Esophagus squamous epithelium (tissue), 5 donors: ENCODE measurements around the gene LRRC63. TPM values are rescaled to one million over a fixed set of nuclear protein-coding genes. Genes with fewer than 3 reads are reported as not detected.

ENCODE experiments used
- DNase-seq: peaks from one replicate; lab custom pipeline; 2025; lab: John Stamatoyannopoulos, UW
- H3K27ac ChIP-seq, 4 donors: fragments of 200-600 bp; sonication (generic); one replicate each; pipeline ENCODE4 v1.5.1; 2016 to 2019; ENCODE audit warnings: mild to moderate bottlenecking in 1 of 4
- H3K27me3 ChIP-seq, 4 donors: fragments of 200-600 bp; sonication (generic); 1 replicate in 3 of 4; 2 replicates in 1 of 4; pipeline versions ENCODE4 v1.5.1 to v1.6.0; 2017 to 2021; ENCODE audit warnings: antibody characterized with exemption in 1 of 4
- H3K36me3 ChIP-seq, 3 donors: fragments of 200-600 bp; sonication (generic); one replicate each; pipeline ENCODE4 v1.5.1; 2016 to 2019
- H3K4me1 ChIP-seq, 3 donors: fragments of 200-600 bp; sonication (generic); one replicate each; pipeline ENCODE4 v1.5.1; 2017 to 2019
- H3K4me3 ChIP-seq, 4 donors: fragments of 200-600 bp; sonication (generic); 1 replicate in 3 of 4; 2 replicates in 1 of 4; pipeline ENCODE4 v1.5.1; 2016 to 2019; ENCODE audit warnings: mild to moderate bottlenecking in 2 of 4, moderate library complexity in 1 of 4
- H3K9me3 ChIP-seq, 3 donors: fragments of 200-600 bp; sonication (generic); one replicate each; pipeline ENCODE4 v1.5.1; 2016 to 2019
- CTCF ChIP-seq, 6 experiments: fragments of 450-650 bp in 4 of 6; fragments of 200-600 bp in 2 of 6; sonication (generic) in 2 of 6; IDR thresholded peaks; one replicate each; pipeline ENCODE4 v1.5.1; 2016 to 2019; ENCODE audit warnings: antibody characterized with exemption in 6 of 6, mild to moderate bottlenecking in 4 of 6, moderate library complexity in 4 of 6
- POLR2A ChIP-seq, 4 donors: fragments of 450-650 bp; IDR thresholded peaks; one replicate each; pipeline ENCODE4 v1.6.1; 2017; ENCODE audit warnings: antibody characterized with exemption in 4 of 4, mild to moderate bottlenecking in 4 of 4, moderate library complexity in 3 of 4
- WGBS, 2 donors: methylation state at CpG; one replicate each; pipeline ENCODE4 v1.1.5; 2018; 5-methylcytosine and 5-hydroxymethylcytosine counted together
- intact Hi-C: fragments of 100-400 bp; cut with DNase I; formaldehyde crosslinking; loops from one replicate; pipeline ENCODE4 v1.15.0; 2022
- total RNA-seq, 4 donors: library from RNA; depleted of rRNA; stranded (reverse); fragments of >200 nt; gene quantifications; one replicate each; pipeline ENCODE4 v1.1.0, GENCODE V29; 2016
- donor health status: DM: yes; HTN: yes; CAD: no.

Gene LRRC63
- total RNA-seq, 4 donors from 2014 or later: not detected

- H3K4me1 ChIP-seq: peaks cover 0 to 6% (median 0%) of the 10 kb centered on the region in 3 donors
- H3K27ac ChIP-seq: peak overlapping the region in 3 of 4 donors; percentile 40 to 66 (median 58)
- intact Hi-C loops: no loop called here
- no peak for DNase-seq
- H3K36me3 ChIP-seq: no peaks in the 10 kb centered on the region
- no peak for TF ChIP-seq CTCF (IDR thresholded peaks at IDR 0.05)
- no peak for TF ChIP-seq POLR2A (IDR thresholded peaks at IDR 0.05)
- H3K9me3 ChIP-seq: no peaks in the 10 kb centered on the region
- H3K27me3 ChIP-seq: peaks cover 0 to 7% (median 0%) of the 10 kb centered on the region in 4 donors
- H3K4me3 ChIP-seq: peak overlapping the region in 2 of 4 donors; percentile 7 to 23
- 45 to 55% methylated on average over 3 of the region's 3 CpGs for WGBS, 2 donors
These were observed 35.0 kb upstream of the LRRC63 start for GRCh38 chr13:46176756-46177155.

- Histone ChIP-seq H3K27ac (peak overlapping the region in 3 of 4 donors; percentile 40 to 66 (median 58)), H3K27me3 (no peaks in the 10 kb centered on the region), H3K4me1 (no peaks in the 10 kb centered on the region), H3K4me3 (peak overlapping the region in 1 of 4 donors; percentile 23), H3K9me3 (no peaks in the 10 kb centered on the region), H3K36me3 (no peaks in the 10 kb centered on the region)
- WGBS, 2 donors: 57 to 68% methylated on average over 5 of the region's 5 CpGs
- intact Hi-C loops: no loop called here
- TF ChIP-seq POLR2A (IDR thresholded peaks at IDR 0.05) (peak in 1 of 4 donors; percentile 29), CTCF (IDR thresholded peaks at IDR 0.05) (no peak)
- DNase-seq: no peak
These were observed 33.6 kb upstream of the LRRC63 start for GRCh38 chr13:46178143-46178542.

DNA sequence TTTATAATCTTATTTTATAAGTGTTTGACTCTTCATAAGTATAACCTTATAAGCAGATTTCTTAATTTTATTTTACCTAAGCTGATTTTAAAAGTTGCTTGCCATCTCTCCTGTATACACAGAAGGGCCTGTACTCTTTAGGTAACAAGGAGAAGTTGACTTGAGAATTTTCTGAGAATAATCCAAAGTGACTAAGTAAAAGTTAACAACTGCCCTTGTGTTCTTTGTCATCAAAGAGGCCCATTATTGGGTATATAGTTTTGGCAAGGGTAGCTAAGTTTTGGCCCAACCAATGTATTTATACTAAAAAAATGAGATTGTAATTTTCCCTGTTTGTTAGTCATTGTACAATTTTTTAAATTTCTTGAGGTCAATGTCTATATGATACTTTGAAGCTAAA lies 32.9 kb upstream of the LRRC63 start:
- no peaks in the 10 kb centered on the region for H3K4me1 ChIP-seq
- TF ChIP-seq CTCF (IDR thresholded peaks at IDR 0.05): no peak
- TF ChIP-seq POLR2A (IDR thresholded peaks at IDR 0.05): no peak
- DNase-seq: no peak
- H3K9me3 ChIP-seq: no peaks in the 10 kb centered on the region
- peak overlapping the region in 2 of 4 donors; percentile 37 to 56 for H3K27ac ChIP-seq
- peak overlapping the region in 2 of 4 donors; percentile 32 to 39 for H3K4me3 ChIP-seq
- no peaks in the 10 kb centered on the region for H3K27me3 ChIP-seq
- H3K36me3 ChIP-seq: no peaks in the 10 kb centered on the region
- intact Hi-C loops: no loop called here

DNA sequence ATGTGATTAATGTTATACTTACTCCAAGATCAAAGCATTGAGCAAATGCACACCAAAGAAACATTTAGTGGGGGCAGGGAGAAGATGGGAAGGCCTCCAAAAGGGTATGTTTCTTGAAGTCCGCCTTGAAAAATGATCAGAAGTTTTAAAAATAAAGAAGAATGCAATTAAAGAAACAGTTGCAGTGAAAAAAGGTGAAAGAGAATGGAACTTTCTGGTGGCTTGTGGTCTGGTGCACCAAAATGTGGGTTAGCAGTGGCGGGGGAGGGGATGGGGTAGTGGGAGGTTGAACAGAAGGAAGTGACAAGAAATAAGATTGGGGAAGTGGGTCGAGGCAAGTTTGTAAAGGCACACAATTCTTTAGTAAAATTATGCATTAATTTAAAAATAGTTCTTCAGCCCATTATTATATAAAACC lies 32.2 kb upstream of the LRRC63 start:
- H3K4me3 ChIP-seq: peak overlapping the region in 3 of 4 donors; percentile 19 to 39 (median 32)
- no peaks in the 10 kb centered on the region for H3K36me3 ChIP-seq
- peak; percentile 27 for DNase-seq
- peak overlapping the region in 3 of 4 donors; percentile 37 to 56 (median 46) for H3K27ac ChIP-seq
- 54 to 59% methylated on average over 3 of the region's 3 CpGs for WGBS, 2 donors
- no peaks in the 10 kb centered on the region for H3K4me1 ChIP-seq
- intact Hi-C loops: no loop called here
- no peaks in the 10 kb centered on the region for H3K27me3 ChIP-seq
- H3K9me3 ChIP-seq: no peaks in the 10 kb centered on the region
- no peak for TF ChIP-seq POLR2A (IDR thresholded peaks at IDR 0.05)
- TF ChIP-seq CTCF (IDR thresholded peaks at IDR 0.05): no peak

GRCh38 chr13:46179969-46180763 lies 31.6 kb upstream of the LRRC63 start:
- H3K9me3 ChIP-seq: no peaks in the 10 kb centered on the region
- intact Hi-C loops: no loop called here
- peak overlapping the region in 3 of 4 donors; percentile 19 to 51 (median 32) for H3K4me3 ChIP-seq
- H3K27ac ChIP-seq: peak overlapping the region; percentile 32 to 65 (median 44)
- no peaks in the 10 kb centered on the region for H3K27me3 ChIP-seq
- TF ChIP-seq POLR2A (IDR thresholded peaks at IDR 0.05) (no peak), CTCF (IDR thresholded peaks at IDR 0.05) (no peak)
- no peaks in the 10 kb centered on the region for H3K36me3 ChIP-seq
- WGBS, 2 donors: 48 to 49% methylated on average over 5 of the region's 5 CpGs
- DNase-seq: no peak
- H3K4me1 ChIP-seq: no peaks in the 10 kb centered on the region
